Peyer's patch (tissue), 4 donors: ENCODE data around the gene MAP2K1.

Source experiments
- CTCF ChIP-seq, 6 experiments: fragments of 450-650 bp in 4 of 6; fragments of 200-600 bp in 2 of 6; sonication (generic) in 1 of 6; IDR thresholded peaks; one replicate each; pipeline ENCODE4 v1.5.1; 2017 to 2019; ENCODE audit warnings: antibody characterized with exemption in 6 of 6, mild to moderate bottlenecking in 3 of 6, moderate library complexity in 1 of 6
- POLR2A ChIP-seq, 2 donors: fragments of 450-650 bp; IDR thresholded peaks; one replicate each; pipeline ENCODE4 v1.5.1; 2017; ENCODE audit warnings: antibody characterized with exemption in 2 of 2, mild to moderate bottlenecking in 2 of 2, moderate library complexity in 2 of 2

- TF ChIP-seq CTCF (IDR thresholded peaks at IDR 0.05) = no peak
- TF ChIP-seq POLR2A (IDR thresholded peaks at IDR 0.05) = no peak
Measured at GRCh38 chr15:66404122-66404521, 17.4 kb downstream of the MAP2K1 start.
